ENCODE data around the gene GSTO2. TPM values are rescaled to one million over a fixed set of nuclear protein-coding genes. Genes with fewer than 3 reads are reported as not detected.

The GSTO2 gene
- total RNA-seq, 1 donor from 2014 or later = 24.0 TPM

DNA sequence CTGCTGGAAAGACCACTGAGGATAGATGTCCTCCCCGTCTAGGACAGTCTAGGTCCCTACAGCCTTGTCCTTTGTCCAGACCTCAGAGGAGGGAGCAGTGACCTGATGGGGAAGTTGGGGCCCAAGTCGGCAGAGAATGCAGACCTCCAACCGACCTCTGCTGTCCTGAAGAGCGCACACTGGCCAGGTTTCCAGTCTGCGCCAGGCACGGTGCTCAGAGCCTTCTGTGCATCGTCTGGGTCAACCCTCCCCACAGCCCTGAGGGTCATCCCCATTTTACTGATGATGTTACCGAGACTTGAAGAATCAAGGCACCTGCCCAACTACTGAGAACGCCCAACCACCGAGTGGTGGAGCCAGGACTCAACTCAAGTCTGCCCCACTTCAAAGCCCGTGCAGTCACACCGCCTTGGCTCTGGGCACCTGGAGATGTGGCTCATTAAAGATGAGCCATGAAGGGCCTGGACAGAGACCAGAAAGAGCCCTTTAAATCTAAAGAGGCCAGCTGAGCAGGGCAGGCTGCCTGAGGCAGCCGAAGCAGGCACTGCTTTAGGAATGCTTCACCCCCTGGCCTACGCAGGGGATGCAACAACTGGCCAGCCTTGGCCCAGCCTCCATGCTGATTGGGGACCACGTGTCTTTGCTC is 64.9 kb downstream of the GSTO2 start:
- H3K36me3 ChIP-seq (ENCODE audit: control insufficient read depth, insufficient read depth, low read length) = no peaks in the 10 kb centered on the region
- DNase-seq (ENCODE audit: low read depth) = no peak
- no peak overlapping the region for H3K4me3 ChIP-seq (ENCODE audit: low read depth, low read length)

GRCh38 chr10:104334561-104334960 is 65.6 kb downstream of the GSTO2 start:
- no peaks in the 10 kb centered on the region for H3K27me3 ChIP-seq (ENCODE audit: control insufficient read depth, insufficient read depth, low read length)
- no peak overlapping the region for H3K4me3 ChIP-seq (ENCODE audit: low read depth, low read length)
- H3K36me3 ChIP-seq (ENCODE audit: control insufficient read depth, insufficient read depth, low read length) = no peaks in the 10 kb centered on the region
- DNase-seq (ENCODE audit: low read depth) = no peak
- TF ChIP-seq CTCF (IDR thresholded peaks at IDR 0.05; ENCODE audit: insufficient read depth, low read length, poor library complexity, severe bottlenecking) = no peak

More for the DNA sequence above, 64.9 kb downstream of the GSTO2 start:
- no peaks in the 10 kb centered on the region for H3K27me3 ChIP-seq (ENCODE audit: control insufficient read depth, insufficient read depth, low read length)
- no peak for TF ChIP-seq CTCF (IDR thresholded peaks at IDR 0.05; ENCODE audit: insufficient read depth, low read length, poor library complexity, severe bottlenecking)

GRCh38 chr10:104334965-104335650 is 66.1 kb downstream of the GSTO2 start:
- no peak for TF ChIP-seq CTCF (IDR thresholded peaks at IDR 0.05; ENCODE audit: insufficient read depth, low read length, poor library complexity, severe bottlenecking)
- Histone ChIP-seq H3K27me3 (ENCODE audit: control insufficient read depth, insufficient read depth, low read length) (no peaks in the 10 kb centered on the region), H3K4me3 (ENCODE audit: low read depth, low read length) (no peak overlapping the region), H3K36me3 (ENCODE audit: control insufficient read depth, insufficient read depth, low read length) (no peaks in the 10 kb centered on the region)
- DNase-seq (ENCODE audit: low read depth) = no peak

- DNase-seq (ENCODE audit: low read depth) = no peak
- Histone ChIP-seq H3K27me3 (ENCODE audit: control insufficient read depth, insufficient read depth, low read length) (no peaks in the 10 kb centered on the region), H3K36me3 (ENCODE audit: control insufficient read depth, insufficient read depth, low read length) (no peaks in the 10 kb centered on the region), H3K4me3 (ENCODE audit: low read depth, low read length) (peak overlapping the region; percentile 66)
- TF ChIP-seq CTCF (IDR thresholded peaks at IDR 0.05; ENCODE audit: insufficient read depth, low read length, poor library complexity, severe bottlenecking) = no peak
Measured at GRCh38 chr10:104336821-104337467, 68.0 kb downstream of the GSTO2 start.

GRCh38 chr10:104337521-104337984 is 68.6 kb downstream of the GSTO2 start:
- peak overlapping the region; percentile 66 for H3K4me3 ChIP-seq (ENCODE audit: low read depth, low read length)
- no peaks in the 10 kb centered on the region for H3K36me3 ChIP-seq (ENCODE audit: control insufficient read depth, insufficient read depth, low read length)
- H3K27me3 ChIP-seq (ENCODE audit: control insufficient read depth, insufficient read depth, low read length) = no peaks in the 10 kb centered on the region
- DNase-seq (ENCODE audit: low read depth) = no peak
- TF ChIP-seq CTCF (IDR thresholded peaks at IDR 0.05; ENCODE audit: insufficient read depth, low read length, poor library complexity, severe bottlenecking) = no peak
